ENCODE data around the gene EVI5. TPM values are rescaled to one million over a fixed set of nuclear protein-coding genes. Genes with fewer than 3 reads are reported as not detected.

Gene EVI5
- total RNA-seq, 1 experiment from 2014 or later = 38.2 TPM

DNA sequence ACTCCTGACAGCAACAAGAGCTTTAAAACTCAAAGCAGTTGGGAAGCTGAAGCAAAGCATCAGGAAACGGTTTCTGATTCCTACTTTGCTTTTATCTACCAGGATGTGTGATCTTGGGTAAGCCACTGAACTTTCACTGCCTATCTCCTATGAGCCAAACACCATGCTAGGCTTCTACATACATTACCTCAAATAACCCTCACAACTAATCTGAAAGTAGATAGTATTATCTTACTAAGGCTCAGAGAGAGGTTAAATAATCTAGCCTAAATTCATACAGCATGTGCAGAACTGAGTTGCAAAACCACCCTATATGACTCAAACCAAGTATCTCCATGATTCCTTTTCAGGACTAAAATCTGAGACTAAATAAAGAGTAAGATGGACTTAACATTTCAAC lies 83.8 kb downstream of the EVI5 start:
- CTCF ChIA-PET = no interaction called here
- H4K20me1 ChIP-seq (ENCODE audit: low read length) = no peaks in the 10 kb centered on the region
- no peak for DNase-seq

DNA sequence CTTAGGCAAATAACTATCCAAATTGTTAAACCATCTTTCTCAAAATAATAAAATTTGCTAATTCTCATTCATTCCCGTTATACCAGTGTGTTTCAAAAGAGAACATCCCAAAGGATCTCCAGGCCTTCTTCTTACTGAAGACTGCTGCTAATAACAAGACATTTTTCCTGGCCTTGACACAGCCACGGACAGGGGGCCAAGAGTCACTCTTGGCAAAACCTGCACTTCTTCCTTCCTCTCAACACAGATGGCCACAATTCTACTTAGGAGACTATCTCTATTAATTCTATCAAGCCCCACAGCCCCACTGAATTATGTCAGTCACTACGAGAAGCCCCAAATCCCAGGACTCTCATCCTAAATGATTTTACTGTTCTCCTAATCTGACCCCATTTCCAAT lies 86.0 kb downstream of the EVI5 start:
- TF ChIP-seq EZH2phosphoT487 (IDR thresholded peaks at IDR 0.05; ENCODE audit: borderline replicate concordance, low read length) = no peak
- TF ChIP-seq, protein P1, sequence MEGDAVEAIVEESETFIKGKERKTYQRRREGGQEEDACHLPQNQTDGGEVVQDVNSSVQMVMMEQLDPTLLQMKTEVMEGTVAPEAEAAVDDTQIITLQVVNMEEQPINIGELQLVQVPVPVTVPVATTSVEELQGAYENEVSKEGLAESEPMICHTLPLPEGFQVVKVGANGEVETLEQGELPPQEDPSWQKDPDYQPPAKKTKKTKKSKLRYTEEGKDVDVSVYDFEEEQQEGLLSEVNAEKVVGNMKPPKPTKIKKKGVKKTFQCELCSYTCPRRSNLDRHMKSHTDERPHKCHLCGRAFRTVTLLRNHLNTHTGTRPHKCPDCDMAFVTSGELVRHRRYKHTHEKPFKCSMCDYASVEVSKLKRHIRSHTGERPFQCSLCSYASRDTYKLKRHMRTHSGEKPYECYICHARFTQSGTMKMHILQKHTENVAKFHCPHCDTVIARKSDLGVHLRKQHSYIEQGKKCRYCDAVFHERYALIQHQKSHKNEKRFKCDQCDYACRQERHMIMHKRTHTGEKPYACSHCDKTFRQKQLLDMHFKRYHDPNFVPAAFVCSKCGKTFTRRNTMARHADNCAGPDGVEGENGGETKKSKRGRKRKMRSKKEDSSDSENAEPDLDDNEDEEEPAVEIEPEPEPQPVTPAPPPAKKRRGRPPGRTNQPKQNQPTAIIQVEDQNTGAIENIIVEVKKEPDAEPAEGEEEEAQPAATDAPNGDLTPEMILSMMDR (conservative IDR thresholded peaks at IDR 0.05; ENCODE audit: low read depth, low read length) = no peak
- TF ChIP-seq EZH2 (IDR thresholded peaks at IDR 0.05; ENCODE audit: low read length, unreplicated experiment) = no peak
- H4K20me1 ChIP-seq (ENCODE audit: low read length) = no peaks in the 10 kb centered on the region

More for the DNA sequence above, 83.8 kb downstream of the EVI5 start:
- Histone ChIP-seq H3K27ac (ENCODE audit: low read length) (no peak overlapping the region), H3K79me2 (ENCODE audit: low read length) (no peaks in the 10 kb centered on the region), H3K9ac (ENCODE audit: low read length) (no peak overlapping the region), H3K4me2 (ENCODE audit: low read length) (no peak overlapping the region), H3K4me3 (ENCODE audit: low read length) (no peak overlapping the region), H3K9me3 (ENCODE audit: low read length) (no peaks in the 10 kb centered on the region), H3K4me1 (ENCODE audit: insufficient read depth, low read length) (peaks cover 6% of the 10 kb centered on the region; the same call in 1 of the 2 replicates), H3K27me3 (ENCODE audit: low read length) (no peaks in the 10 kb centered on the region), H3K9me2 (replicated peaks; ENCODE audit: low read length) (no peaks in the 10 kb centered on the region), H3K36me3 (ENCODE audit: low read depth, low read length) (no peaks in the 10 kb centered on the region), H3F3A (ENCODE audit: low read length, unreplicated experiment) (no peaks in the 10 kb centered on the region), H2AFZ (ENCODE audit: low read length) (no peak overlapping the region)
- no peak for ATAC-seq
- intact Hi-C loops (cut with micrococcal nuclease) = no loop called here
- BruUV-seq (replicated peaks) = no TSS peak
- TF ChIP-seq, protein P1 (conservative IDR thresholded peaks at IDR 0.05; ENCODE audit: low read depth, low read length) = no peak
- no peak for TF ChIP-seq EZH2phosphoT487 (IDR thresholded peaks at IDR 0.05; ENCODE audit: borderline replicate concordance, low read length)
- no peak for TF ChIP-seq EZH2 (IDR thresholded peaks at IDR 0.05; ENCODE audit: low read length, unreplicated experiment)
- POLR2A ChIA-PET (ENCODE audit: unreplicated experiment) = no interaction called here

DNA sequence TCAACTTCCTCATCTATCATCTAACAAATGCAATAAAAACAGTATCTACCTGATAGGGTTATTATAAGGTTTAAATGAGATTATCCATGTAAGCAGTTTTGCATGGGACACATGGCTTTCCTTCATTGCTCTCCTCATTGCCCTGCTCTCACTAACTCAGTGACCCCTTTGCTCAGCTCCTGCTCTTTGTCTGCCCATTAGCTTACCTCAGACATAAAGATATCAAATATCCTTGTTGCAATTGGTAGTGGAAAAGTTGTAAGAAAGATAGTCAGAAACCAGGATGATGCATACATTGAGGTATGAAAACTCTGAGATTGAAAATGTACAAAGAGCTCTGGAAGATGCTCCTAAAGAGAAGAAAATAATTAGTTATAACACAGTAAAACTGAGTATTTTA lies 89.8 kb downstream of the EVI5 start:
- CTCF ChIA-PET = no interaction called here
- Histone ChIP-seq H3K79me2 (ENCODE audit: low read length) (no peaks in the 10 kb centered on the region), H3K4me1 (ENCODE audit: insufficient read depth, low read length) (no peaks in the 10 kb centered on the region), H3K27ac (ENCODE audit: low read length) (no peak overlapping the region), H3K9me2 (replicated peaks; ENCODE audit: low read length) (no peaks in the 10 kb centered on the region), H3F3A (ENCODE audit: low read length, unreplicated experiment) (no peaks in the 10 kb centered on the region), H2AFZ (ENCODE audit: low read length) (no peak overlapping the region), H3K27me3 (ENCODE audit: low read length) (no peaks in the 10 kb centered on the region), H4K20me1 (ENCODE audit: low read length) (no peaks in the 10 kb centered on the region), H3K9me3 (ENCODE audit: low read length) (no peaks in the 10 kb centered on the region), H3K36me3 (ENCODE audit: low read depth, low read length) (no peaks in the 10 kb centered on the region; the same call in 1 of the 2 replicates), H3K9ac (ENCODE audit: low read length) (no peak overlapping the region), H3K4me3 (ENCODE audit: low read length) (no peak overlapping the region), H3K4me2 (ENCODE audit: low read length) (no peak overlapping the region)
- TF ChIP-seq, protein P1 (conservative IDR thresholded peaks at IDR 0.05; ENCODE audit: low read depth, low read length) = no peak
- TF ChIP-seq EZH2phosphoT487 (IDR thresholded peaks at IDR 0.05; ENCODE audit: borderline replicate concordance, low read length) (no peak), EZH2 (IDR thresholded peaks at IDR 0.05; ENCODE audit: low read length, unreplicated experiment) (no peak)
- DNase-seq (no peak), ATAC-seq (no peak)
- no TSS peak for BruUV-seq (replicated peaks)
- POLR2A ChIA-PET (ENCODE audit: unreplicated experiment) = no interaction called here
- intact Hi-C loops (cut with micrococcal nuclease) = no loop called here

More for the DNA sequence above, 86.0 kb downstream of the EVI5 start:
- Histone ChIP-seq H3K9me2 (replicated peaks; ENCODE audit: low read length) (no peaks in the 10 kb centered on the region), H3K4me2 (ENCODE audit: low read length) (no peak overlapping the region), H3K4me3 (ENCODE audit: low read length) (no peak overlapping the region), H2AFZ (ENCODE audit: low read length) (no peak overlapping the region), H3K79me2 (ENCODE audit: low read length) (no peaks in the 10 kb centered on the region), H3K4me1 (ENCODE audit: insufficient read depth, low read length) (no peaks in the 10 kb centered on the region), H3K9ac (ENCODE audit: low read length) (no peak overlapping the region), H3K9me3 (ENCODE audit: low read length) (no peaks in the 10 kb centered on the region), H3K36me3 (ENCODE audit: low read depth, low read length) (no peaks in the 10 kb centered on the region; the same call in 1 of the 2 replicates), H3F3A (ENCODE audit: low read length, unreplicated experiment) (no peaks in the 10 kb centered on the region), H3K27ac (ENCODE audit: low read length) (no peak overlapping the region), H3K27me3 (ENCODE audit: low read length) (no peaks in the 10 kb centered on the region)
- no peak for DNase-seq
- BruUV-seq (replicated peaks) = no TSS peak
- CTCF ChIA-PET = no interaction called here
- no peak for ATAC-seq
- intact Hi-C loops (cut with micrococcal nuclease) = no loop called here
- POLR2A ChIA-PET (ENCODE audit: unreplicated experiment) = no interaction called here

All from PC-3 (cell line).